HEK293 (cell line): ENCODE data around the gene RNASE4.

Experiments used
- ATF2 ChIP-seq: fragments of 450-650 bp; formaldehyde crosslinking; IDR thresholded peaks from 2 replicates; pipeline ENCODE4 v1.5.1; 2016; ENCODE audit warnings: missing biosample characterization, missing genetic modification characterization, low read depth
- CTCF ChIP-seq: fragments of 450-650 bp; formaldehyde crosslinking; IDR thresholded peaks from 2 replicates; pipeline ENCODE4 v1.5.1; 2016; ENCODE audit warnings: missing biosample characterization, missing genetic modification characterization
- KLF1 ChIP-seq: fragments of 450-650 bp; formaldehyde crosslinking; IDR thresholded peaks from 2 replicates; pipeline ENCODE4 v1.5.1; 2016; ENCODE audit warnings: missing biosample characterization, missing genetic modification characterization
- OSR2 ChIP-seq: fragments of 450-650 bp; formaldehyde crosslinking; IDR thresholded peaks from 2 replicates; pipeline ENCODE4 v1.5.1; 2016; ENCODE audit warnings: missing biosample characterization, missing genetic modification characterization
- REST ChIP-seq: fragments of 450-650 bp; formaldehyde crosslinking; IDR thresholded peaks from 2 replicates; pipeline ENCODE4 v1.5.1; 2016; ENCODE audit warnings: missing biosample characterization, missing genetic modification characterization
- SCRT2 ChIP-seq: fragments of 450-650 bp; formaldehyde crosslinking; IDR thresholded peaks from 2 replicates; pipeline ENCODE4 v1.5.1; 2016; ENCODE audit warnings: missing biosample characterization, missing genetic modification characterization
- ZNF146 ChIP-seq: fragments of 450-650 bp; formaldehyde crosslinking; IDR thresholded peaks from 2 replicates; pipeline ENCODE4 v1.5.1; 2016; ENCODE audit warnings: missing biosample characterization, missing genetic modification characterization
- ZNF311 ChIP-seq: fragments of 450-650 bp; formaldehyde crosslinking; IDR thresholded peaks from 2 replicates; pipeline ENCODE4 v1.5.1; 2017; ENCODE audit warnings: missing biosample characterization, missing genetic modification characterization, borderline replicate concordance
- ZNF558 ChIP-seq: fragments of 450-650 bp; formaldehyde crosslinking; IDR thresholded peaks from 2 replicates; pipeline ENCODE4 v1.5.1; 2016; ENCODE audit warnings: missing biosample characterization, missing genetic modification characterization
- ZNF629 ChIP-seq: fragments of 450-650 bp; formaldehyde crosslinking; IDR thresholded peaks from 2 replicates; pipeline ENCODE4 v1.5.1; 2017; ENCODE audit warnings: missing biosample characterization, missing genetic modification characterization
- ZNF639 ChIP-seq: fragments of 450-650 bp; formaldehyde crosslinking; IDR thresholded peaks from 2 replicates; pipeline ENCODE4 v1.5.1; 2016; ENCODE audit warnings: missing biosample characterization, missing genetic modification characterization
- ZSCAN5A ChIP-seq: fragments of 450-650 bp; formaldehyde crosslinking; IDR thresholded peaks from 2 replicates; pipeline ENCODE4 v1.5.1; 2016; ENCODE audit warnings: missing biosample characterization, missing genetic modification characterization

GRCh38 chr14:20720741-20721140 lies 36.4 kb downstream of the RNASE4 start:
- TF ChIP-seq SCRT2 (tag by site-specific recombination) (no peak), CTCF (no peak), ZNF146 (tag by site-specific recombination) (no peak), ZNF639 (tag by site-specific recombination) (no peak), KLF1 (no peak), OSR2 (no peak), ATF2 (no peak), ZNF311 (tag by site-specific recombination) (no peak), REST (tag by site-specific recombination) (no peak), ZSCAN5A (no peak), ZNF558 (tag by site-specific recombination) (no peak), ZNF629 (no peak)
